Thyroid gland (tissue), 4 donors: ENCODE data around the gene CCDC178.

Experiments
- CTCF ChIP-seq, 6 experiments: fragments of 200-600 bp in 3 of 6; fragments of 450-650 bp in 3 of 6; sonication (generic) in 3 of 6; IDR thresholded peaks; one replicate each; pipeline ENCODE4 v1.5.1; 2016 to 2019; ENCODE audit warnings: antibody characterized with exemption in 6 of 6, mild to moderate bottlenecking in 2 of 6, inconsistent platforms in 1 of 6, moderate library complexity in 1 of 6
- POLR2A ChIP-seq, 2 donors: fragments of 450-650 bp; IDR thresholded peaks; one replicate each; pipeline ENCODE4 v1.6.1; 2017; ENCODE audit warnings: antibody characterized with exemption in 2 of 2, mild to moderate bottlenecking in 2 of 2, moderate library complexity in 1 of 2

GRCh38 chr18:32998921-32999320, 441.6 kb downstream of the CCDC178 start:
- TF ChIP-seq CTCF (IDR thresholded peaks at IDR 0.05) (no peak), POLR2A (IDR thresholded peaks at IDR 0.05) (no peak)
